Skeletal muscle tissue (tissue), 4 donors: ENCODE results near the gene SLC28A2. TPM values are rescaled to one million over a fixed set of nuclear protein-coding genes. Genes with fewer than 3 reads are reported as not detected.
"Not testable (repeated sequence)": the region's sequence is repeated elsewhere in the genome, so short reads cannot be mapped to it uniquely, and the experiment has no call there.

ENCODE experiments used
- H3K27ac ChIP-seq: one replicate; pipeline ENCODE4 v1.7.0; 2013; ENCODE audit warnings: mild to moderate bottlenecking, low read depth, low read length, inconsistent platforms
- H3K27me3 ChIP-seq, 3 donors: one replicate each; pipeline ENCODE4 v1.7.0; 2013; ENCODE audit warnings: low read length in 3 of 3; ENCODE audit not compliant: control insufficient read depth in 3 of 3, insufficient read depth in 3 of 3
- H3K36me3 ChIP-seq, 3 donors: one replicate each; pipeline ENCODE4 v1.7.0; 2013; ENCODE audit warnings: low read length in 3 of 3; ENCODE audit not compliant: control insufficient read depth in 3 of 3, insufficient read depth in 3 of 3
- H3K4me1 ChIP-seq, 3 donors: one replicate each; pipeline ENCODE4 v1.7.0; 2013; ENCODE audit warnings: low read length in 3 of 3, mild to moderate bottlenecking in 3 of 3; ENCODE audit not compliant: control insufficient read depth in 3 of 3, insufficient read depth in 3 of 3
- H3K4me3 ChIP-seq, 3 donors: one replicate each; pipeline ENCODE4 v1.7.0; 2013; ENCODE audit warnings: low read length in 3 of 3
- H3K9ac ChIP-seq, 3 donors: one replicate each; pipeline ENCODE4 v1.7.0; 2013; ENCODE audit warnings: low read length in 3 of 3, mild to moderate bottlenecking in 3 of 3, moderate library complexity in 2 of 3, low read depth in 1 of 3
- H3K9me3 ChIP-seq, 3 donors: one replicate each; pipeline ENCODE4 v1.7.0; 2013; ENCODE audit warnings: low read length in 3 of 3; ENCODE audit not compliant: control insufficient read depth in 3 of 3
- total RNA-seq: library from RNA; depleted of rRNA; stranded (reverse); fragments of >200 nt; gene quantifications from one replicate; pipeline ENCODE4 v1.2.3, GENCODE V29; 2014
- donor health status: Osteomylitis.

Gene SLC28A2
- total RNA-seq, 1 donor from 2014 or later = not detected

GRCh38 chr15:45287390-45287956 is 35.4 kb downstream of the SLC28A2 start:
- Histone ChIP-seq H3K36me3 (no peaks in the 10 kb centered on the region), H3K9me3 (no peaks in the 10 kb centered on the region), H3K4me3 (no peak overlapping the region), H3K4me1 (peaks cover 0 to 5% (median 3%) of the 10 kb centered on the region in 3 donors), H3K27ac (no peak overlapping the region), H3K27me3 (no peaks in the 10 kb centered on the region), H3K9ac (no peak overlapping the region)

DNA sequence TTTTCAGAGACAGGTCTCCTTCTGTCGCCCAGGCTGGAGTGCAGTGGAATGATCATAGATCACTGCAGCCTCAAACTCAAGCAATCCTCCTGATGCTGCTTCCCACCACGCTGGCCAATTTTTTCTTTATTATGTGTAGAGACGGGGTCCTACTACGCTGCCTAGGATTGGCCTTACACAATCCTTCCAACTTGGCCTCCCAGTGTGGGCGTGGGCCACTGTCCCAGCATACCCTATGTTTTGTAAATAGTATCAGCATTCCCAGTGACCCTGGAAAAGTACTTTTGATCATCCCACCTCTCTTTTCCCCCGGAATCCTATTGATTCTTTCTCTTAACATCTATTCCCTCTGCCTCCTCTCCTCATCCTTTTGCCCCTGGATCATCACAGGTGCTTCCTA is 36.9 kb downstream of the SLC28A2 start:
- Histone ChIP-seq H3K9ac (no peak overlapping the region), H3K36me3 (no peaks in the 10 kb centered on the region), H3K27ac (no peak overlapping the region), H3K27me3 (no peaks in the 10 kb centered on the region), H3K9me3 (no peaks in the 10 kb centered on the region), H3K4me1 (peaks cover 0 to 5% (median 3%) of the 10 kb centered on the region in 3 donors), H3K4me3 (no peak overlapping the region)

GRCh38 chr15:45291822-45292582 is 40.0 kb downstream of the SLC28A2 start:
- no peaks in the 10 kb centered on the region for H3K27me3 ChIP-seq
- no peak overlapping the region for H3K4me3 ChIP-seq
- no peaks in the 10 kb centered on the region for H3K9me3 ChIP-seq
- H3K9ac ChIP-seq = no peak overlapping the region
- H3K4me1 ChIP-seq = peaks cover 0 to 5% (median 3%) of the 10 kb centered on the region in 3 donors
- no peaks in the 10 kb centered on the region for H3K36me3 ChIP-seq
- H3K27ac ChIP-seq = no peak overlapping the region

- H3K27ac ChIP-seq, H3K9ac ChIP-seq, H3K27me3 ChIP-seq, H3K4me1 ChIP-seq, H3K9me3 ChIP-seq, H3K4me3 ChIP-seq, H3K36me3 ChIP-seq: not testable (repeated sequence)
Measured at GRCh38 chr15:45293326-45293725, 41.3 kb downstream of the SLC28A2 start.

GRCh38 chr15:45298964-45299378 is 46.9 kb downstream of the SLC28A2 start:
- not testable (repeated sequence) for H3K27me3 ChIP-seq, H3K4me1 ChIP-seq, H3K9me3 ChIP-seq, H3K4me3 ChIP-seq, H3K36me3 ChIP-seq, H3K27ac ChIP-seq, H3K9ac ChIP-seq

GRCh38 chr15:45304711-45305110 is 52.7 kb downstream of the SLC28A2 start:
- Histone ChIP-seq H3K36me3 (no peaks in the 10 kb centered on the region), H3K27me3 (no peaks in the 10 kb centered on the region), H3K9ac (no peak overlapping the region), H3K27ac (no peak overlapping the region), H3K4me3 (no peak overlapping the region), H3K4me1 (peaks cover 0 to 4% (median 0%) of the 10 kb centered on the region in 3 donors), H3K9me3 (no peaks in the 10 kb centered on the region)

GRCh38 chr15:45306105-45306504 is 54.1 kb downstream of the SLC28A2 start:
- Histone ChIP-seq H3K9ac (no peak overlapping the region), H3K9me3 (no peaks in the 10 kb centered on the region), H3K4me3 (no peak overlapping the region)

GRCh38 chr15:45307230-45307924 is 55.3 kb downstream of the SLC28A2 start:
- Histone ChIP-seq H3K9ac (no peak overlapping the region), H3K36me3 (no peaks in the 10 kb centered on the region), H3K27ac (no peak overlapping the region), H3K27me3 (no peaks in the 10 kb centered on the region), H3K9me3 (no peaks in the 10 kb centered on the region), H3K4me3 (peak overlapping the region in 1 of 3 donors; percentile 25), H3K4me1 (peaks cover 0 to 4% (median 0%) of the 10 kb centered on the region in 3 donors)

More at GRCh38 chr15:45306105-45306504, 54.1 kb downstream of the SLC28A2 start:
- Histone ChIP-seq H3K27me3 (no peaks in the 10 kb centered on the region), H3K27ac (no peak overlapping the region), H3K36me3 (no peaks in the 10 kb centered on the region), H3K4me1 (peaks cover 0 to 4% (median 0%) of the 10 kb centered on the region in 3 donors)

- H3K27me3 ChIP-seq, H3K4me3 ChIP-seq, H3K27ac ChIP-seq, H3K9ac ChIP-seq, H3K36me3 ChIP-seq, H3K4me1 ChIP-seq, H3K9me3 ChIP-seq: not testable (repeated sequence)
Measured at GRCh38 chr15:45314117-45314516, 62.1 kb downstream of the SLC28A2 start.

DNA sequence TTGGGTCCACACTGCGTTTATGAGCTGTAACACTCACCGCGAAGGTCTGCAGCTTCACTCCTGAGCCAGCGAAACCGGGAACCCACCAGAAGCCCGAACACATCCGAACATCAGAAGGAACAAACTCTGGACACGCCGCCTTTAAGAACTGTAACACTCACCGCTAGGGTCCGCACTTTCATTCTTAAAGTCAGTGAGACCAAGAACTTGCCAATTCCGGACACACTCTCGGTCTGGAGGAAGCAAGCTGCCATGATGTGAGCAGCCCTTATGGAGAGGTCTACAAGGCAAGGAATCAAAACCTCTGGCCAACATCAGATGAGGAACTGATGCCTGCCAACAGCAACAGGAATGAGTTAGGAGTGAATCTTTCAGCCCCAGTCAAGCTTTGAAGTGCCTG is 62.9 kb downstream of the SLC28A2 start:
- H3K9ac ChIP-seq = no peak overlapping the region
- no peaks in the 10 kb centered on the region for H3K9me3 ChIP-seq
- H3K4me3 ChIP-seq = no peak overlapping the region
- H3K27me3 ChIP-seq = no peaks in the 10 kb centered on the region
- H3K4me1 ChIP-seq = no peaks in the 10 kb centered on the region
- no peaks in the 10 kb centered on the region for H3K36me3 ChIP-seq
- H3K27ac ChIP-seq = no peak overlapping the region
